K562 (cell line): ENCODE data around the gene FCSK. TPM values are rescaled to one million over a fixed set of nuclear protein-coding genes. Genes with fewer than 3 reads are reported as not detected.

Experiments used
- ARID2 ChIP-seq: fragments of 450-650 bp; IDR thresholded peaks from 2 replicates; pipeline ENCODE4 v1.6.1; 2017; ENCODE audit warnings: antibody characterized with exemption, mild to moderate bottlenecking
- FOXA3 ChIP-seq, 2 experiments: fragments of 450-650 bp in 1 of 2; sonication (generic) in 1 of 2; formaldehyde crosslinking; IDR thresholded peaks in 1 of 2; conservative IDR thresholded peaks in 1 of 2; 2 replicates each; pipeline versions ENCODE4 v1.4.0 to v1.8.0; 2020 to 2022; ENCODE audit warnings: mild to moderate bottlenecking in 2 of 2, missing genetic modification reagents in 1 of 2
- HDAC8 ChIP-seq: fragments of 450-650 bp; IDR thresholded peaks from 2 replicates; pipeline ENCODE4 v1.6.1; 2016; ENCODE audit warnings: mild to moderate bottlenecking, missing genetic modification characterization, moderate library complexity, missing compliant biosample characterization
- HDGF ChIP-seq: fragments of 450-650 bp; IDR thresholded peaks from 2 replicates; pipeline ENCODE4 v1.6.1; 2016
- NCOA2 ChIP-seq, 2 experiments: fragments of 450-650 bp; IDR thresholded peaks; 2 replicates each; pipeline ENCODE4 v1.6.1; 2018; ENCODE audit warnings: mild to moderate bottlenecking in 2 of 2, moderate library complexity in 1 of 2; ENCODE audit not compliant: partially characterized antibody in 2 of 2
- NFATC3 ChIP-seq: fragments of 450-650 bp; IDR thresholded peaks from 2 replicates; pipeline ENCODE4 v1.6.1; 2017; ENCODE audit warnings: mild to moderate bottlenecking
- NFYB ChIP-seq: IDR thresholded peaks from 2 replicates; pipeline ENCODE4 v1.6.1; 2011; ENCODE audit warnings: mild to moderate bottlenecking, moderate library complexity; ENCODE audit not compliant: insufficient read length; ENCODE audit errors: extremely low read depth
- NR4A1 ChIP-seq, 2 experiments: fragments of 250-450 bp in 1 of 2; fragments of 450-650 bp in 1 of 2; sonication (Bioruptor Pico) in 1 of 2; IDR thresholded peaks; 2 replicates each; pipeline versions ENCODE4 v1.4.0 to v1.6.1; 2016 to 2020; ENCODE audit warnings: mild to moderate bottlenecking in 2 of 2, missing compliant biosample characterization in 1 of 2, missing genetic modification characterization in 1 of 2, moderate library complexity in 1 of 2
- NUFIP1 ChIP-seq: fragments of 450-650 bp; IDR thresholded peaks from 2 replicates; pipeline ENCODE4 v1.6.1; 2018; ENCODE audit not compliant: partially characterized antibody
- POLR2H ChIP-seq: IDR thresholded peaks from 2 replicates; pipeline ENCODE4 v1.6.1; 2016; ENCODE audit warnings: missing genetic modification characterization, low read depth, mild to moderate bottlenecking, control low read depth, missing compliant biosample characterization, moderate library complexity
- RBM25 ChIP-seq: fragments of 200-400 bp; formaldehyde crosslinking; IDR thresholded peaks from 2 replicates; pipeline ENCODE4 v1.6.1; 2018; ENCODE audit warnings: low read length, low read depth, moderate library complexity; ENCODE audit not compliant: severe bottlenecking
- SAFB2 ChIP-seq: fragments of 200-400 bp; formaldehyde crosslinking; IDR thresholded peaks from 2 replicates; pipeline ENCODE4 v1.6.1; 2018; ENCODE audit warnings: borderline replicate concordance, low read length, low read depth, moderate library complexity; ENCODE audit not compliant: severe bottlenecking
- SMAD1 ChIP-seq: fragments of 150-350 bp; IDR thresholded peaks from 2 replicates; pipeline ENCODE4 v1.6.1; 2014; ENCODE audit warnings: low read length, low read depth; ENCODE audit not compliant: partially characterized antibody
- SNRNP70 ChIP-seq: fragments of 200-400 bp; formaldehyde crosslinking; optimal IDR thresholded peaks from 2 replicates; pipeline ENCODE3; 2017; ENCODE audit warnings: low read depth, low read length
- SREBF1 ChIP-seq: fragments of 150-350 bp; IDR thresholded peaks from 2 replicates; pipeline ENCODE4 v1.6.1; 2014; ENCODE audit warnings: antibody characterized with exemption, low read depth, low read length, borderline replicate concordance
- TBP ChIP-seq: optimal IDR thresholded peaks from 2 replicates; pipeline ENCODE3; 2011; ENCODE audit warnings: low read depth, low read length, improper control_type of control experiment
- ZNF184 ChIP-seq: sonication (generic); formaldehyde crosslinking; IDR thresholded peaks from 2 replicates; pipeline ENCODE4 v1.5.0; 2020; ENCODE audit warnings: missing genetic modification reagents
- ZNF311 ChIP-seq: fragments of 250-450 bp; sonication (Bioruptor Pico); IDR thresholded peaks from 2 replicates; pipeline ENCODE4 v1.4.0; 2020; ENCODE audit warnings: mild to moderate bottlenecking, moderate library complexity
- ZNF518B ChIP-seq: fragments of 250-450 bp; sonication (Bioruptor Pico); IDR thresholded peaks from 2 replicates; pipeline ENCODE4 v1.5.0; 2021; ENCODE audit warnings: mild to moderate bottlenecking, moderate library complexity
- ZNF707 ChIP-seq: fragments of 250-450 bp; sonication (Bioruptor Pico); conservative IDR thresholded peaks from 2 replicates; pipeline ENCODE4 v1.8.0; 2022; ENCODE audit warnings: inconsistent platforms, mild to moderate bottlenecking, moderate library complexity
- polyA plus RNA-seq, 8 experiments: library from polyadenylated mRNA; depleted of rRNA in 4 of 8; stranded (reverse) in 5 of 8; unstranded in 3 of 8; fragments of >200 nt; fragmentation: Nextera tagmentation in 2 of 8; fragmentation: Illumina TruSeq in 1 of 8; extraction: Ambion mirVana in 2 of 8; extraction: Trizol in 1 of 8; gene quantifications; 2 replicates each; pipeline versions ENCODE4 v1.2.1 to v1.2.3, GENCODE V29; 2011 to 2014; ENCODE audit warnings: inconsistent platforms in 1 of 8, missing spikeins in 1 of 8
- total RNA-seq, 7 experiments: library from RNA; depleted of rRNA in 6 of 7; stranded (reverse); fragments of >200 nt in 6 of 7; fragmentation: Illumina TruSeq in 2 of 7; extraction: Trizol in 2 of 7; gene quantifications; 2 replicates each; pipeline versions ENCODE4 v1.2.1 to v1.2.3, GENCODE V29; 2011 to 2021; ENCODE audit warnings: low replicate concordance in 1 of 7
- TF ChIP-seq, protein P1 (sequence below): fragments of 450-650 bp; formaldehyde crosslinking; IDR thresholded peaks from 2 replicates; pipeline ENCODE4 v1.4.0; 2020; ENCODE audit warnings: mild to moderate bottlenecking, moderate library complexity

FCSK gene
- total and polyA plus RNA-seq, 9 of the 15 experiments (the other 6 are each of a cell fraction or from before 2014, with no cell fraction given) = 0.92 to 18.6 (median 8.3) TPM

DNA sequence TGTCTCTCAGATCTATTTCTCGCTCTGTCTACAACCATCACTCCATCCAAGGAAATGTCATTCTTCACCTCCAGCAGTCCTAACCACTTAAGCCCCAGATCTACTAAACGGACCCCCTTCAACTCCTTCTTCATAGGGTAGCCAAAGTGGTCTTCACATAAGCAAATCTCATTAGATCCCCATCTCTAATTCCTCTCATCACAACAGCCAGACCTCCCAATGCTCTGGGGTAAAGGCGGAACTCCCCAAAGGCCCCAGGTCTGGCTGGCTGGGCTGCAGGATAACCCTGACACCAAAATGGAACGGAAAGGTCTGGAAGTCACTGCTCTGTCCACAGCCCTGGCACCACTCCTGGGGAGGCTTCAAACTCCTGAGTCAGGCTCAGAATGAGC, 26.6 kb upstream of the FCSK start (continued):
- TF ChIP-seq NFYB = no peak
- TF ChIP-seq, protein P1, sequence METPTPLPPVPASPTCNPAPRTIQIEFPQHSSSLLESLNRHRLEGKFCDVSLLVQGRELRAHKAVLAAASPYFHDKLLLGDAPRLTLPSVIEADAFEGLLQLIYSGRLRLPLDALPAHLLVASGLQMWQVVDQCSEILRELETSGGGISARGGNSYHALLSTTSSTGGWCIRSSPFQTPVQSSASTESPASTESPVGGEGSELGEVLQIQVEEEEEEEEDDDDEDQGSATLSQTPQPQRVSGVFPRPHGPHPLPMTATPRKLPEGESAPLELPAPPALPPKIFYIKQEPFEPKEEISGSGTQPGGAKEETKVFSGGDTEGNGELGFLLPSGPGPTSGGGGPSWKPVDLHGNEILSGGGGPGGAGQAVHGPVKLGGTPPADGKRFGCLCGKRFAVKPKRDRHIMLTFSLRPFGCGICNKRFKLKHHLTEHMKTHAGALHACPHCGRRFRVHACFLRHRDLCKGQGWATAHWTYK (CRISPR knock-in tag) = peak; percentile 68
- TF ChIP-seq SMAD1 = no peak
- no peak for TF ChIP-seq RBM25
- no peak for TF ChIP-seq NFATC3
- 0 out of 2 replicates have a peak, but pooled peaks have one; percentile 15 for TF ChIP-seq ZNF707 (CRISPR knock-in tag)
- TF ChIP-seq NR4A1 (CRISPR knock-in tag; IDR thresholded peaks at IDR 0.05) = 0 out of 2 replicates have a peak, but pooled peaks have one; percentile 69
- no peak for TF ChIP-seq NR4A1 (tag; IDR thresholded peaks at IDR 0.05)
- no peak for TF ChIP-seq POLR2H
- TF ChIP-seq SAFB2 = no peak
- no peak for TF ChIP-seq ZNF518B (CRISPR knock-in tag)
- peak; percentile 59; the same call in 1 of the 2 replicates for TF ChIP-seq HDAC8 (tag)
- 0 out of 2 replicates have a peak, but pooled peaks have one; percentile 33 for TF ChIP-seq HDGF
- TF ChIP-seq ZNF184 (CRISPR knock-in tag) = no peak
- no peak for TF ChIP-seq SNRNP70
- TF ChIP-seq NUFIP1 = no peak
- 0 out of 2 replicates have a peak, but pooled peaks have one; percentile 68 for TF ChIP-seq ZNF311
- TF ChIP-seq TBP = peak; percentile 10
- no peak for TF ChIP-seq ARID2
- TF ChIP-seq SREBF1 = no peak
- no peak for TF ChIP-seq NCOA2 (IDR thresholded peaks at IDR 0.05; ENCODE audit: partially characterized antibody in 2 of 2)
- no peak for TF ChIP-seq FOXA3 (CRISPR knock-in tag; conservative IDR thresholded peaks at IDR 0.05 in 1 of 2, IDR thresholded peaks at IDR 0.05 in 1 of 2)
